Amniotic stem cell (primary cell): Measurements from ENCODE around the gene ALDH1A3.
A peak's percentile ranks its signal among the peaks of the same experiment; 100 is the strongest.

Experiments
- DNase-seq: peaks from one replicate; lab custom pipeline; 2025; lab: John Stamatoyannopoulos, UW

ALDH1A3 gene

GRCh38 chr15:100881573-100882336, 2.1 kb downstream of the ALDH1A3 start:
- DNase-seq, result no peak

- no peak for DNase-seq
Observed at GRCh38 chr15:100885116-100885515, 5.5 kb downstream of the ALDH1A3 start.

GRCh38 chr15:100885811-100886210, 6.2 kb downstream of the ALDH1A3 start:
- no peak for DNase-seq

- no peak for DNase-seq
Observed at GRCh38 chr15:100887211-100887913, 7.7 kb downstream of the ALDH1A3 start.

- peak; percentile 65 for DNase-seq
Observed at GRCh38 chr15:100889385-100890050, 9.9 kb downstream of the ALDH1A3 start.

GRCh38 chr15:100890051-100890720, 10.6 kb downstream of the ALDH1A3 start:
- DNase-seq, result no peak

GRCh38 chr15:100890850-100891249, 11.2 kb downstream of the ALDH1A3 start:
- DNase-seq, result no peak

GRCh38 chr15:100891307-100892012, 11.8 kb downstream of the ALDH1A3 start:
- no peak for DNase-seq

- no peak for DNase-seq
Observed at GRCh38 chr15:100892013-100892355, 12.4 kb downstream of the ALDH1A3 start.

GRCh38 chr15:100893261-100893963, 13.8 kb downstream of the ALDH1A3 start:
- DNase-seq, result no peak

- DNase-seq, result no peak
Observed at GRCh38 chr15:100893964-100894295, 14.3 kb downstream of the ALDH1A3 start.

- DNase-seq, result no peak
Observed at GRCh38 chr15:100895721-100896120, 16.1 kb downstream of the ALDH1A3 start.

- no peak for DNase-seq
Observed at GRCh38 chr15:100897221-100898151, 17.9 kb downstream of the ALDH1A3 start.

- no peak for DNase-seq
Observed at GRCh38 chr15:100898152-100898490, 18.5 kb downstream of the ALDH1A3 start.

GRCh38 chr15:100898661-100899462, 19.2 kb downstream of the ALDH1A3 start:
- DNase-seq, result no peak

GRCh38 chr15:100899601-100900000, 20.0 kb downstream of the ALDH1A3 start:
- no peak for DNase-seq

GRCh38 chr15:100900136-100900794, 20.6 kb downstream of the ALDH1A3 start:
- DNase-seq, result no peak

- DNase-seq, result no peak
Observed at GRCh38 chr15:100900795-100901169, 21.2 kb downstream of the ALDH1A3 start.

GRCh38 chr15:100901296-100901695, 21.7 kb downstream of the ALDH1A3 start:
- DNase-seq, result no peak
